Activated naive CD4-positive, alpha-beta T cell treated with anti-CD3 and anti-CD28 coated beads, Interleukin-2, amount 50 U/mL, for 24 hours (primary cell): ENCODE data around the gene UNC79.

Experiments used
- H3K27ac Mint-ChIP-seq: one replicate; pipeline ENCODE4 v1.8.0; 2021; ENCODE audit warnings: mild to moderate bottlenecking, mixed read lengths
- H3K27me3 Mint-ChIP-seq: one replicate; pipeline ENCODE4 v1.8.0; 2021; ENCODE audit warnings: mixed read lengths
- H3K36me3 Mint-ChIP-seq: one replicate; pipeline ENCODE4 v1.8.0; 2021; ENCODE audit warnings: mixed read lengths
- H3K4me1 Mint-ChIP-seq: one replicate; pipeline ENCODE4 v1.8.0; 2021; ENCODE audit warnings: mixed read lengths
- H3K4me3 Mint-ChIP-seq: one replicate; pipeline ENCODE4 v1.8.0; 2021; ENCODE audit warnings: mild to moderate bottlenecking, mixed read lengths
- H3K9me3 Mint-ChIP-seq: one replicate; pipeline ENCODE4 v1.8.0; 2021; ENCODE audit warnings: mixed read lengths

Gene UNC79

DNA sequence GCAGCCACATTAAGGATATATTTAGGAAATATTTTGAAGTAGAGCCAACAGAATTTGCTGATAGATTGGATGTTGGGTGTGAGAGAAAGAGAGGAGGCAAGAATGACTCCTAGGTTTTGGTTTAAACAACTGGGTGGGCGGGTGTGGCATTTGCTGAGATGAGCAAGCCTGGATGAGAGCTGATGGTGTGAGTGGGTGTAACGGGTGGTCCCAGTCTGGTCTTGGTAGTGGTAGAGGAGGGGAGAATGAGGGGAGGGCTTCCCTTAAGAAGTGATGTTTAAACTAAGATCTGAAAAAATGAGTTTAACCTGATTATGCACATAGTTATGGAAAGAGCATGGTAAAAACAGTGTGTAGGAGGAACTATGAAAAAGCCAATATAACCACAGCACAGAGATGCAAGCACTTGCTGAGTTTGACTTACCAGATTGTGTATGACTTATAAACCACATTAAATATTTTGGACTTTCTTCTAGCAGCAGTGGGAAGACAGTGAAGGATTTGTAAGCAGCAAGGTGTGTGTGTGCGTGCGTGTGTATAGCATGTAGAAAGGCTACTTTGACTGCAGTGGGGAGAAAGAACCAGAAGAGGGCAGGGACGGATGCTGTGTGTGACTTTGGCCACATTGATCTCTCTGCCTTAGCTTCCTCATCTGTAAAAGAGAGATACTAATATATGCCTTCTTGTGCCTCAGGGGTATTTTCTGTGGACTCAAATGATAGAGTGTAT is 217.9 kb downstream of the UNC79 start:
- H3K27ac Mint-ChIP-seq = no peak overlapping the region
- peaks cover 24% of the 10 kb centered on the region for H3K27me3 Mint-ChIP-seq
- no peak overlapping the region for H3K4me3 Mint-ChIP-seq
- peaks cover 9% of the 10 kb centered on the region for H3K4me1 Mint-ChIP-seq
- H3K9me3 Mint-ChIP-seq = no peaks in the 10 kb centered on the region
- no peaks in the 10 kb centered on the region for H3K36me3 Mint-ChIP-seq

DNA sequence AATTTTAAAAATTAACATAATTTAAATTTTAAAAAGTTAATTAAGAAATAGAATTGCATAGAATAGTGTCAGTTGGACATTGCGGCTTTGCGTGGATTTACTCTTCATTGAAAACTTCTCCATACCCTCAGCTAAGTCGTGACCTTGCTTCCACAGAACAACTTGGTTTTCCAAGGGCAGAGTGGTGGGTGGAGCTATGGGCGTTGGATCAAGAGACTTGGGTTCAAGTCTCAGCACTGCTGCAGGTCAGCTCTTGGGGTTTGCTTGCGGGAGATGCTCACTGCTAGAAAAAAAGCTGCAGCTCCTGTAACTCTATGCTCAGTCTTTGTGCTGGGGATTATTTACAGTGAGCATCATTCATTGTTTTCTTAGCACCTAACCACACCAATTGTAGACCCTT is 223.9 kb downstream of the UNC79 start:
- no peaks in the 10 kb centered on the region for H3K36me3 Mint-ChIP-seq
- H3K27ac Mint-ChIP-seq = no peak overlapping the region
- no peaks in the 10 kb centered on the region for H3K9me3 Mint-ChIP-seq
- no peaks in the 10 kb centered on the region for H3K4me1 Mint-ChIP-seq
- peaks cover 15% of the 10 kb centered on the region for H3K27me3 Mint-ChIP-seq
- H3K4me3 Mint-ChIP-seq = no peak overlapping the region

DNA sequence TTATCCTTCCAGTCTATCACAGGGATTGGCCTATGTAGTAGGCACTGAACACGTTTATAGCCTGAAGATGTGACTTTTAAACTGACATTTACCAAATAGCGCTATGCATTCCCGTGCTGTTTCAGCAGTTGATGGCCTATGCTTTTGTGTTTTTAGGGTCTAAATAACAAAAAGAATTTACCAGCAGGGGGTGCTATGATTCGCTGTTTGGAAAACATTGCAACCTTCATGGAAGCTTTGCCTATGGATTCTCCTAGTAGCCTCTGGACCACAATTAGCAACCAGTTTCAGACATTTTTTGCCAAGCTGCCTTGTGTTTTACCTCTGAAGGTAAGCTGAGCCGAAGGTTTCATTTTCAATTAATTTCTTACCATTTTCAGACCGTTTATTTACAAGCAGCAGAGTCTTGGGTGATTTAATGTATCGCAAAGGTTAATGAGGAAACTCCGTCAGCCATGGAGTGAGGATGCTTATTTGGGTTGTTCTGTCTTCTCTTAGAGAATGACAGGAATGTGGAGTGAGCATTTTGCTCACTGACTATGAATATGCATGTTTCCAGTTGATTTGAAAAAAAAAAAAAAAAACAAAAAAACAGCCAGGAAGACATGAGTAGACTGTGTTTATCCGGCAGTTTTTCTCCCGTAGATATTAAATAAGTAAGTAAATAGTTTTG is 224.5 kb downstream of the UNC79 start:
- Mint-ChIP-seq H3K27ac (no peak overlapping the region), H3K27me3 (peaks cover 13% of the 10 kb centered on the region), H3K36me3 (no peaks in the 10 kb centered on the region), H3K4me3 (no peak overlapping the region), H3K9me3 (no peaks in the 10 kb centered on the region), H3K4me1 (no peaks in the 10 kb centered on the region)

DNA sequence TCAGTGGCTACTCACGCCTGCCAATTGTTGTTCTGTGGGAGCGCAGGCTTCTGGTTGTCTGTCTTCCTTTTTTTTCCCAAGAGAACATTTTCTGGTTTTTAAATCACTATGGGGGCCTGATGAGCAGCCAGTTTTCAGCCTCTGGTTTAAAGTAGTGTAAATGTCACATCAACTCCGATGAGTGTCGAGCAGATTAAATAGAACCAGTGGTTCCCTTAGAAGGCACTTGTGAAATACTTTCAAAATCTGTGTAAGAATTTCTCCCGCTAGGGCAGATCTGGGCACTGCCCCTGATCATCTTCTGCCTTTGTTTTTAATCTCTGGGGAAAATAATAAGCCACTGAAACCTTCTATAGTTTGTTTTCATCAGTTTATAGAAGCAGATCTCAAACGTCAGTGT is 227.1 kb downstream of the UNC79 start:
- no peak overlapping the region for H3K27ac Mint-ChIP-seq
- H3K9me3 Mint-ChIP-seq = no peaks in the 10 kb centered on the region
- no peaks in the 10 kb centered on the region for H3K36me3 Mint-ChIP-seq
- H3K27me3 Mint-ChIP-seq = peaks cover 14% of the 10 kb centered on the region
- no peak overlapping the region for H3K4me3 Mint-ChIP-seq
- no peaks in the 10 kb centered on the region for H3K4me1 Mint-ChIP-seq

DNA sequence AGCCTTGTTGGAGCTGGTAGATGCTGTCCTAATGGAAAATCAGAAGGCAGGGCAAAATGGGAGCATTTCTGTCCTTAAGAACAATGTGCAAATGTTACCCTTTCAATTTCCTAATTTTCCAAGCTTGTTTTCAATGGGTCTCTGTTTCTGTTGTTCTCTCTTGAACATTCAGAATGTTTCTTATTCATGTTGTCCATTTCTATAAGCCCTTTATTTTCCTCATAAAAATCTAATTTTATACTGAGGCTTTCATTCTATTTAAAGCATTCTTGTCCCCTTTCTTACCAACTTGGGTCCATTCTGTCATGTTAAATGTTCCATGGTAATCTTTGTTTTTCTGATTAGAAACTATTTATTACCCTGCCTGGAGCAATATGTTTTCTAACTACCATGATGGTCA is 232.6 kb downstream of the UNC79 start:
- H3K27ac Mint-ChIP-seq = no peak overlapping the region
- no peaks in the 10 kb centered on the region for H3K36me3 Mint-ChIP-seq
- H3K4me1 Mint-ChIP-seq = no peaks in the 10 kb centered on the region
- no peak overlapping the region for H3K4me3 Mint-ChIP-seq
- peaks cover 13% of the 10 kb centered on the region for H3K27me3 Mint-ChIP-seq
- H3K9me3 Mint-ChIP-seq = peaks cover 39% of the 10 kb centered on the region

DNA sequence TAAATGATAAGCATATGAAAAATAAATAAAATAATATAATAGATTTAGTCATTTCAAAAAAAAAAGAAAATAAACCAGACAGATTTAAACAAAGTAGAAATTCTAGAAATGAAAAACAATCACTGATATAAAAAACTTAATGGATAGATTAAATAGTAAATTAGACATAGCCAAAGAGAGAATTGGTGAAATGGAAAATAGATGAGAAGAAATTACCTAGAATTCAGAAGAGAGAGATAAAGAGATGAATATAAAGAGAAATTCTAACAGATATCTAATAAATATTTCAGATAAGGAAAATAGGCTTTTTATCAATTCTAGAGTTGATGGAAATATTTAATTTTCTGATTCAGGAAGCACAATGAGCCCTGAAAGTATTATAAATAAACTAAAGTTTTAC is 234.4 kb downstream of the UNC79 start:
- Mint-ChIP-seq H3K27ac (no peak overlapping the region), H3K4me3 (no peak overlapping the region), H3K27me3 (peaks cover 12% of the 10 kb centered on the region), H3K9me3 (peaks cover 39% of the 10 kb centered on the region), H3K36me3 (no peaks in the 10 kb centered on the region), H3K4me1 (no peaks in the 10 kb centered on the region)

DNA sequence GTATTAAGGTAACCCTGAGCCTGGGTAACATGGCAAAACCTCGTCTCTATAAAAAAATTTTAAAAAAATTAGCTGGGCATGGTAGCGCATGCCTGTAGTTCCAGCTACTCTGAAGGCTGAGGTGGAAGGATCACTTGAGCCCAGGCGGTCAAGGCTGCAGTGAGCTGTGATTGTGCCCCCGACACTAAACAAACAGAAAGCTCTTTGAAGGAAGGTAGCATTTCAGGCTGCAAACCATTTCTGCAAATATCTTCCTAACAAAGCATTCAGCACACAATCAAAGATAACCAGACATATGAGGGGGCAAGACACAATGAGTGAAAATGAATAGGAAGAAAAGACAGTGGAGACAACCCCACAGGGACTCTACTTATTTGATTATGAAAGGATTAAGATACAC is 238.9 kb downstream of the UNC79 start:
- Mint-ChIP-seq H3K4me1 (no peaks in the 10 kb centered on the region), H3K36me3 (no peaks in the 10 kb centered on the region), H3K4me3 (no peak overlapping the region), H3K9me3 (peaks cover 31% of the 10 kb centered on the region), H3K27ac (no peak overlapping the region), H3K27me3 (peaks cover 11% of the 10 kb centered on the region)

DNA sequence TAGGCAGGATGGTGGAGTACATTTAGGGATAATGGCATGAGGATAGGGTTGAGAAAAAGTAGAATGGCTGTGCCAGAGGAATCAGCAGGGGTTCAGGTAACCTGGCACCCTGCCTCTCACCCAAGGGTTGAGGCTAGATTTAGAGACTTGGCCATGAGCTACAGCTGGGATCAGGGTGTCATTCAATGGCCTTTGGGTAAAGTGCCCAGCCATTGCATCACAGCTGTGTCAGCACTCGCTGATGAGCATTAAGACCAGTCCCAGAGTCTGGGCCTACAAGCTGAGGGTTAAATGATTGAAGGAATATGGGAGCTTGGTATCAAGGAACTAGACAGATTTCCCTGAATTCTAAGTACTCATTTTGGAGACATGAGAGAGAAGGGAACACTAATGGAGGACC is 243.6 kb downstream of the UNC79 start:
- H3K4me3 Mint-ChIP-seq = no peak overlapping the region
- no peaks in the 10 kb centered on the region for H3K36me3 Mint-ChIP-seq
- no peaks in the 10 kb centered on the region for H3K4me1 Mint-ChIP-seq
- H3K9me3 Mint-ChIP-seq = no peaks in the 10 kb centered on the region
- no peak overlapping the region for H3K27ac Mint-ChIP-seq
- H3K27me3 Mint-ChIP-seq = peaks cover 7% of the 10 kb centered on the region

DNA sequence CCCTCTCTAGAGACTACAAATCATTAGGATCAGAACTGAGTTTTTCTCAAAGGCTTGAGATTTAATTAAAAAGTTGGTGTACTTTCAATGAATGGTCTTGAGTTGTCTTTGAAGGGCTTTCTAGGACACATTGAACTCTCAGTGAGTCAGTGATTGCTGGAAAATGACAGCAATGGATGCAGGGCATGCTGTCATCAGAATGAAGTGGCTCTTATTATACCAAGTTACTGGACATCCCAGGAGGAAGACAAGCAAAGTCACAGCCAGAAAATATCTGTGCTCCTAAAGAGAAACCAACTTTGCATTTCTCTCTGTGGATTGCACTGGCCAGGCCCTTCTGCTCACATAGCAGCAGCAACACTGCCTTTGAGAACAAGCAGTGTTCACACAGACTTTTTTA is 244.9 kb downstream of the UNC79 start:
- H3K27me3 Mint-ChIP-seq = peaks cover 7% of the 10 kb centered on the region
- no peaks in the 10 kb centered on the region for H3K4me1 Mint-ChIP-seq
- H3K36me3 Mint-ChIP-seq = no peaks in the 10 kb centered on the region
- no peaks in the 10 kb centered on the region for H3K9me3 Mint-ChIP-seq
- no peak overlapping the region for H3K27ac Mint-ChIP-seq
- no peak overlapping the region for H3K4me3 Mint-ChIP-seq

DNA sequence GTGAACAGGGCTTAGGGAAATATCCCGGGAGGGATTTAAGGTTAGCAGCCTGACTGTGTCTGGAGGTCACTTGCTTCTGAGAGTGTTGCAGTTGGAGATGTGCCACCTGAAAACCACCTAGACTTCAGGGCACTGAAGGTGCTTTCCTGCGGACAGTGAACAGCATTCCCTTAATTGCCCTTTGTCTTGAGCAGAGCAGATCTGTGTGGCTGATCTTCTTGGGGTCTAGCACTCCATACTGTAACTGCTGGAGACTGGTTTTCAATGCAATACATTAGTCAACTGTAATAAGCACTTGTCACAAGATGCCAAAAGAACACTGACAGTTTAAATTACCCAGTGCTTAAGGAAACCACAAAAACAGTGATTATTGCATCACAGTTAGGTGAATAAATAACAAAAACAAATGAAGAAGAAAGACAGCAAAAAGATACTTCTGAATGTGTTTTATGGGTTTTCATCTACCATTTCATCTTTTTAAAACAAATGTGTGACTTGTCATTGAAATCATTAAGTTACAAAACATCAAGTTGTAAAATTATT is 245.7 kb downstream of the UNC79 start:
- Mint-ChIP-seq H3K36me3 (no peaks in the 10 kb centered on the region), H3K4me3 (no peak overlapping the region), H3K27ac (no peak overlapping the region), H3K4me1 (no peaks in the 10 kb centered on the region), H3K27me3 (peaks cover 7% of the 10 kb centered on the region), H3K9me3 (no peaks in the 10 kb centered on the region)

DNA sequence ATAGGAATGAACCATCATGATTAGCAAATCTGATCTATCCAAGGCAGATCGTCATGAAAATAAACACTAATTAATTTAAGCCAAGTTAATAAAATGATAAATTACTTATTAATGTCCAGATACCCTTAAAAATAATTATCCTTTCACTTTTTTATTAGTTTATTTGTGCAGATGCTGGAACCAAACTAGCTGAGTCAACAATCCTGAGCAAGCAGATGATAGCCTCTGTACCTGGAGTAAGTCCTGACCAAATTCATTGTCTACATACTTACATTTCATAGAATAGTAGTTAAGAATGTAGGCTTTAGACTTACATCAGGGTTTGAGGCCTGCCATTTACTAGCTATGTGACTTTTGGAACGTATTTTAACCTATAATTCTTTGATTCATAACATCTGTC is 251.7 kb downstream of the UNC79 start:
- Mint-ChIP-seq H3K9me3 (no peaks in the 10 kb centered on the region), H3K4me3 (no peak overlapping the region), H3K36me3 (no peaks in the 10 kb centered on the region), H3K27me3 (peaks cover 12% of the 10 kb centered on the region), H3K4me1 (no peaks in the 10 kb centered on the region), H3K27ac (no peak overlapping the region)

DNA sequence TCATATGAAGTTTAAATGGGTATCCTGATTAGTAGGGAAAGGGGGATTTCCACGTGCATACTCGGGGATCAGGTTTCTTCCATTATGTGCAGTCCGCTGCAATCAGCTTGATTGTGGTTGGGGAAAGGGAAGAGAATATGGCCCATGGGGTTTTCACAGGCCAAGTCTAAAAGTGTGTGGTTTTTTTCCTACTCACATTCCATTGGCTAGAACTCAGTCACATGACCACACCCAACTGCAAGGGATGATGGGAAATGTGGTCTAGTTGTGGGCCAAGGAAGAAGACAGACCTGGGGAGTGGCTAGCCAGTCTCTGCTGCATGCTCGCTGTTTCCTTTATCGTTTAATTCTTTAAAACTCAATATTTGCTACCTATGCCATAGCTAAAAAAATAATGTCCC is 252.5 kb downstream of the UNC79 start:
- Mint-ChIP-seq H3K27ac (no peak overlapping the region), H3K4me1 (no peaks in the 10 kb centered on the region), H3K36me3 (no peaks in the 10 kb centered on the region), H3K27me3 (peaks cover 14% of the 10 kb centered on the region), H3K4me3 (no peak overlapping the region), H3K9me3 (no peaks in the 10 kb centered on the region)

DNA sequence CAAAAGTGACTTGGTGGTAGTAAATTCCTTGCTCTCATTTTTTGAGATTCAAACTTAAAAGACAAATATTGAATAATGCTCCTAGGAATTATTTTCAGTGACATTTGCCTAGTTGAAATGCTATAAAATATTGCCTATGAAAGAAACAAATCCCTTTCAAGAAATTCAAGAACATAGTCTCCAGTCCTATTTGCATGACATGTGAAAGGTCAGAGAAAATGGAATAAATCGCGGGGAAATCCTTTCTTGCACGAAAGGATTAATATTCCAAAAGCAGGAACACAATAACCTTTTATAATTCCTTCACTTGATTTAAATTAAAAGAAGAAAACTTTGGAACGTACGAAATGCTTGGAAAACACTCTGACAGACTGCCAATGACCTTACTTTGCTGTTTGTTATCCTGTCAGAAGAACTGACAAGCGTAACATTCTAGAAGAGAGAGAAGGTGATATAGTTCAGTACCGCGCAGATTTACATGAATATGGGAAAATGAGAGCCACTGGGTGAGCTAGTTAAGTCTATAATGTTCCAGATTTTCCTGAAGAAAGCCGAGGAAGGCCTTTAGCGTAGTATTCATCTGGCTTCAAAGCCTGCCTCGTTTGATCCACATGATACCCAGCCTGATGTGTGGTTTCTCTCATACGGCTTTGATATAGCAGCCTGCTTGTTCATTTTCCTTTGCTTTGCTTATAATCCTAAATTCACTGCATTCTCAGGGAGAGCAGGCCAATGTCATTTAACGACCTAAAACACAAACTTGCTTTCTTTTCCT is 254.6 kb downstream of the UNC79 start:
- H3K4me1 Mint-ChIP-seq = no peaks in the 10 kb centered on the region
- no peaks in the 10 kb centered on the region for H3K9me3 Mint-ChIP-seq
- H3K27me3 Mint-ChIP-seq = peaks cover 17% of the 10 kb centered on the region
- H3K4me3 Mint-ChIP-seq = no peak overlapping the region
- H3K36me3 Mint-ChIP-seq = no peaks in the 10 kb centered on the region
- H3K27ac Mint-ChIP-seq = no peak overlapping the region

DNA sequence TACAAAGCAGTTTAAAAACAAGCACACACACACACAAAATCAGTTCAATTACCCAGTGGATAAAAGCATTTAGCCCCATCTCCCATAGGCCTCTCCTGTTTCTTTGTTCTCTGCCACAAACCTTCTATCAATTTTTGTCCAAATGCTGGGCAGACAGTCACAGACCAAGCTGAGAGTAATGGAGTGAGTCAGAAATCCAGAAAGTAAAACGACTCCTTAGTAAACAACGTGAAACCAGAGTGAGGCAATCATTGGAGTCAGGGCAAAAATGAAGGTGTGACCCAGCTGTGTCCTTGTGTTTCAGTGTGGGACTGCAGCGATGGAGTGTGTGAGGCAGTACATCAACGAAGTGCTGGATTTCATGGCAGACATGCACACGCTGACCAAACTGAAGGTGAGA is 255.5 kb downstream of the UNC79 start:
- Mint-ChIP-seq H3K4me3 (no peak overlapping the region), H3K27ac (peak overlapping the region; percentile 43), H3K4me1 (no peaks in the 10 kb centered on the region), H3K9me3 (no peaks in the 10 kb centered on the region), H3K36me3 (no peaks in the 10 kb centered on the region), H3K27me3 (peaks cover 17% of the 10 kb centered on the region)

DNA sequence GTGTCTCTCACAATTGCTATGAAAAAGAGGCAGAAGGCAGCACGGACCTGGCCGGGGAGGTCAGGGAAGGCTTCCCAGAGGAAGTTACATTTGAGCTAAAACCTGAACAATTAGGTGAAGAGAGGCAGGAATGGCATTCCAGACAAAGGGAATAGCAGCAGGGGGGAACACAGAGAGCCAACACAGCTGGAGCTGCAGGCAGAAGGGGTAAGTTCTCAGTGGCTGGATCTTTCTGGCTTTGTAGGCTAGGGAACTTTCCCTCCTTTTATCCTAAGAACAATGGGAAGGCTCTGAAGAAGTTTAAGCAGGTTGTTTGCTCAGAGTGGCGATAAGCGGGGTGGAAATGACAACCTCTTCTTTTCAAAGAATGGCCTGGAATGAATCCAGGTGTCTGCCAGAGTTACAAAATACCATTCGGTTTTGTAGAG is 257.5 kb downstream of the UNC79 start:
- no peak overlapping the region for H3K4me3 Mint-ChIP-seq
- no peaks in the 10 kb centered on the region for H3K4me1 Mint-ChIP-seq
- H3K36me3 Mint-ChIP-seq = no peaks in the 10 kb centered on the region
- peaks cover 17% of the 10 kb centered on the region for H3K27me3 Mint-ChIP-seq
- no peak overlapping the region for H3K27ac Mint-ChIP-seq
- H3K9me3 Mint-ChIP-seq = no peaks in the 10 kb centered on the region

DNA sequence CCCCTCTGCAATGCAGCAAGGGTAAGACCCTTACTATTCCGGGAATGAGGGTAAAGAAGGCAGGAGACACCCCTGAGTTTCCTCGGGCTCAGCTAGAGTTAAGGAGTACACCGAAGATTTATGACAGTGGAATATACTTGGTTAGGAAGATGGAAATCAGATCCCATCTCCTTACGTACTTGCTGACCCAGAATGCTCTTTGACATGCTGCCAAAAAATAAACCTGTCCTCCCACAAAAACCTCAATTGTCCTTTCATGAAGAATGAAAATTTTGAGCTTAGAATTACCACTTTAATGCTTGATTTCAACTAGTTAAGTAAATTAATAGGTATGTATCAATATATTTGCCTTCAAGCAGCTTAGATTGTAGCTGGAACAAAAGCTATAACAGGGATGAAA is 258.1 kb downstream of the UNC79 start:
- Mint-ChIP-seq H3K9me3 (no peaks in the 10 kb centered on the region), H3K27me3 (peaks cover 16% of the 10 kb centered on the region), H3K36me3 (no peaks in the 10 kb centered on the region), H3K4me3 (no peak overlapping the region), H3K4me1 (no peaks in the 10 kb centered on the region), H3K27ac (no peak overlapping the region)
